K562 (cell line): ENCODE measurements around the gene PI4KA. TPM values are rescaled to one million over a fixed set of nuclear protein-coding genes. Genes with fewer than 3 reads are reported as not detected.

Experiments used
- BRD4 ChIP-seq: fragments of 200-600 bp; sonication (generic); IDR thresholded peaks from 2 replicates; pipeline ENCODE4 v1.6.1; 2017; ENCODE audit warnings: inconsistent platforms
- CHD1 ChIP-seq: fragments of 200-600 bp; sonication (generic); IDR thresholded peaks from one replicate; pipeline ENCODE4 v1.6.1; 2012; ENCODE audit warnings: mild to moderate bottlenecking, moderate library complexity, low read length, inconsistent platforms
- CREBBP ChIP-seq: IDR thresholded peaks from one replicate; pipeline ENCODE4 v1.6.1; 2012; ENCODE audit warnings: low read depth, mild to moderate bottlenecking, control low read depth, inconsistent platforms, low read length
- CTCFL ChIP-seq: IDR thresholded peaks from 2 replicates; pipeline ENCODE4 v1.6.1; 2011; ENCODE audit warnings: borderline replicate concordance, low read depth, mild to moderate bottlenecking, moderate library complexity, low read length; ENCODE audit not compliant: insufficient read depth, poor library complexity, severe bottlenecking
- DMBX1 ChIP-seq: fragments of 250-450 bp; sonication (Bioruptor Pico); IDR thresholded peaks from 2 replicates; pipeline ENCODE4 v1.8.0; 2022; ENCODE audit warnings: inconsistent platforms, mild to moderate bottlenecking, moderate library complexity, borderline replicate concordance
- EGR1 ChIP-seq: fragments of 450-650 bp; conservative IDR thresholded peaks from 2 replicates; pipeline ENCODE4 v1.6.1; 2017; ENCODE audit warnings: mild to moderate bottlenecking
- ERF ChIP-seq: fragments of 450-650 bp; formaldehyde crosslinking; IDR thresholded peaks from 2 replicates; pipeline ENCODE4 v1.4.0; 2020; ENCODE audit warnings: mild to moderate bottlenecking, mixed read lengths
- KAT7 ChIP-seq: sonication (generic); formaldehyde crosslinking; IDR thresholded peaks from 2 replicates; pipeline ENCODE4 v1.8.0; 2022; ENCODE audit warnings: missing genetic modification reagents, mild to moderate bottlenecking, borderline replicate concordance
- MAZ ChIP-seq, 2 experiments: fragments of 450-650 bp in 1 of 2; sonication (generic) in 1 of 2; formaldehyde crosslinking; IDR thresholded peaks in 1 of 2; conservative IDR thresholded peaks in 1 of 2; 2 replicates each; pipeline versions ENCODE4 v1.4.0 to v1.5.0; 2020; ENCODE audit warnings: mild to moderate bottlenecking in 1 of 2, missing genetic modification reagents in 1 of 2
- NELFE ChIP-seq: IDR thresholded peaks from 2 replicates; pipeline ENCODE4 v1.6.1; 2011; ENCODE audit warnings: mild to moderate bottlenecking; ENCODE audit not compliant: insufficient read depth, insufficient read length
- POLR2H ChIP-seq: IDR thresholded peaks from 2 replicates; pipeline ENCODE4 v1.6.1; 2016; ENCODE audit warnings: missing genetic modification characterization, low read depth, mild to moderate bottlenecking, control low read depth, missing compliant biosample characterization, moderate library complexity
- PTTG1 ChIP-seq: fragments of 450-650 bp; IDR thresholded peaks from 2 replicates; pipeline ENCODE4 v1.6.1; 2016; ENCODE audit warnings: low read depth, mild to moderate bottlenecking, missing genetic modification characterization, missing compliant biosample characterization
- RAD51 ChIP-seq: fragments of 450-650 bp; IDR thresholded peaks from 2 replicates; pipeline ENCODE4 v1.7.1; 2016; ENCODE audit warnings: low read depth, mild to moderate bottlenecking, borderline replicate concordance
- SPI1 ChIP-seq: IDR thresholded peaks from 2 replicates; pipeline ENCODE4 v1.6.1; 2011; ENCODE audit warnings: low read depth, low read length, control low read depth, borderline replicate concordance
- TEAD4 ChIP-seq, 2 experiments: sonication (generic) in 1 of 2; formaldehyde crosslinking in 1 of 2; IDR thresholded peaks; 2 replicates each; pipeline versions ENCODE4 v1.6.1 to v1.8.0; 2012 to 2022; ENCODE audit warnings: borderline replicate concordance in 1 of 2, inconsistent platforms in 1 of 2, low read length in 1 of 2, mild to moderate bottlenecking in 1 of 2, missing genetic modification reagents in 1 of 2
- ZBTB26 ChIP-seq: fragments of 450-650 bp; formaldehyde crosslinking; IDR thresholded peaks from 2 replicates; pipeline ENCODE4 v1.4.0; 2022; ENCODE audit warnings: missing genetic modification characterization
- ZNF75A ChIP-seq: fragments of 450-650 bp; formaldehyde crosslinking; IDR thresholded peaks from 2 replicates; pipeline ENCODE4 v1.4.0; 2020; ENCODE audit warnings: mild to moderate bottlenecking
- ZNF764 ChIP-seq: fragments of 250-450 bp; sonication (Bioruptor Pico); IDR thresholded peaks from 2 replicates; pipeline ENCODE4 v1.4.0; 2020; ENCODE audit warnings: low read depth, mild to moderate bottlenecking, moderate library complexity
- polyA plus RNA-seq, 8 experiments: library from polyadenylated mRNA; depleted of rRNA in 4 of 8; stranded (reverse) in 5 of 8; unstranded in 3 of 8; fragments of >200 nt; fragmentation: Nextera tagmentation in 2 of 8; fragmentation: Illumina TruSeq in 1 of 8; extraction: Ambion mirVana in 2 of 8; extraction: Trizol in 1 of 8; gene quantifications; 2 replicates each; pipeline versions ENCODE4 v1.2.1 to v1.2.3, GENCODE V29; 2011 to 2014; ENCODE audit warnings: inconsistent platforms in 1 of 8, missing spikeins in 1 of 8
- total RNA-seq, 7 experiments: library from RNA; depleted of rRNA in 6 of 7; stranded (reverse); fragments of >200 nt in 6 of 7; fragmentation: Illumina TruSeq in 2 of 7; extraction: Trizol in 2 of 7; gene quantifications; 2 replicates each; pipeline versions ENCODE4 v1.2.1 to v1.2.3, GENCODE V29; 2011 to 2021; ENCODE audit warnings: low replicate concordance in 1 of 7

The PI4KA gene
- total and polyA plus RNA-seq, 9 of the 15 experiments (the other 6 are each of a cell fraction or from before 2014, with no cell fraction given), result 7.3 to 187 (median 84.7) TPM

GRCh38 chr22:20741634-20742581 is 116.7 kb downstream of the PI4KA start (continued):
- TF ChIP-seq BRD4, result no peak
- no peak for TF ChIP-seq SPI1
- no peak; a peak in 1 of 4 replicates for TF ChIP-seq MAZ (CRISPR knock-in tag; conservative IDR thresholded peaks at IDR 0.05 in 1 of 2, IDR thresholded peaks at IDR 0.05 in 1 of 2)
- TF ChIP-seq CTCFL, result peak; percentile 46
- TF ChIP-seq EGR1, result no peak
- TF ChIP-seq NELFE, result no peak
- TF ChIP-seq ZNF75A (CRISPR knock-in tag), result no peak
- no peak; the same call in 1 of the 2 replicates for TF ChIP-seq TEAD4 (IDR thresholded peaks at IDR 0.05; ENCODE audit: low read length)
- 0 out of 2 replicates have a peak, but pooled peaks have one; percentile 26 for TF ChIP-seq TEAD4 (CRISPR knock-in tag; IDR thresholded peaks at IDR 0.05; ENCODE audit: borderline replicate concordance)
- TF ChIP-seq DMBX1 (CRISPR knock-in tag), result 0 out of 2 replicates have a peak, but pooled peaks have one; percentile 29
- no peak for TF ChIP-seq PTTG1 (tag)
- TF ChIP-seq ZBTB26, result no peak
- peak; percentile 48; the same call in 1 of the 2 replicates for TF ChIP-seq KAT7 (CRISPR knock-in tag)
- no peak for TF ChIP-seq CREBBP
- TF ChIP-seq POLR2H, result no peak
- TF ChIP-seq ZNF764 (CRISPR knock-in tag), result no peak
- TF ChIP-seq ERF (CRISPR knock-in tag), result no peak
- 0 out of 2 replicates have a peak, but pooled peaks have one; percentile 28 for TF ChIP-seq RAD51
- no peak for TF ChIP-seq CHD1
